ENCODE results near the gene OSBPL10. TPM values are rescaled to one million over a fixed set of nuclear protein-coding genes. Genes with fewer than 3 reads are reported as not detected.

OSBPL10 gene
- total and polyA plus RNA-seq, 2 of the 4 experiments (the other 2 are of a cell fraction): 9.5 to 10.1 TPM

GRCh38 chr3:32009101-32009500 lies 28.0 kb upstream of the OSBPL10 start:
- in situ Hi-C loops (cut with MboI; ENCODE audit: low sequenced_read_pairs): no loop called here
- H3K27me3 ChIP-seq (ENCODE audit: control insufficient read depth, insufficient read depth, low read length): no peaks in the 10 kb centered on the region; the same call in 1 of the 2 replicates
- no peak overlapping the region for H3K9ac ChIP-seq (ENCODE audit: low read depth, low read length)
- TF ChIP-seq RAD21 (IDR thresholded peaks at IDR 0.05; ENCODE audit: low read length) (no peak), NFE2L2 (IDR thresholded peaks at IDR 0.05; ENCODE audit: low read depth, low read length) (no peak), MXI1 (IDR thresholded peaks at IDR 0.05; ENCODE audit: borderline replicate concordance, low read depth, low read length) (no peak), MAZ (IDR thresholded peaks at IDR 0.05; ENCODE audit: borderline replicate concordance, low read depth, low read length) (no peak), CTCF (conservative IDR thresholded peaks at IDR 0.05; ENCODE audit: low read depth, low read length) (no peak), CHD1 (IDR thresholded peaks at IDR 0.05; ENCODE audit: low read depth, low read length) (no peak), SMC3 (IDR thresholded peaks at IDR 0.05; ENCODE audit: low read depth, low read length) (no peak), RFX5 (IDR thresholded peaks at IDR 0.05; ENCODE audit: low read depth, low read length) (no peak), BHLHE40 (IDR thresholded peaks at IDR 0.05; ENCODE audit: low read depth, low read length) (no peak), MAFK (IDR thresholded peaks at IDR 0.05; ENCODE audit: low read depth, low read length) (no peak), CEBPB (IDR thresholded peaks at IDR 0.05; ENCODE audit: low read depth, low read length) (no peak), ELK1 (IDR thresholded peaks at IDR 0.05; ENCODE audit: borderline replicate concordance, low read depth, low read length) (no peak), FOS (IDR thresholded peaks at IDR 0.05; ENCODE audit: low read depth, low read length) (no peak), POLR2A (IDR thresholded peaks at IDR 0.05; ENCODE audit: low read depth, low read length) (no peak), RCOR1 (IDR thresholded peaks at IDR 0.05; ENCODE audit: insufficient replicate concordance, low read length) (no peak)
- TF ChIP-seq, protein P1, sequence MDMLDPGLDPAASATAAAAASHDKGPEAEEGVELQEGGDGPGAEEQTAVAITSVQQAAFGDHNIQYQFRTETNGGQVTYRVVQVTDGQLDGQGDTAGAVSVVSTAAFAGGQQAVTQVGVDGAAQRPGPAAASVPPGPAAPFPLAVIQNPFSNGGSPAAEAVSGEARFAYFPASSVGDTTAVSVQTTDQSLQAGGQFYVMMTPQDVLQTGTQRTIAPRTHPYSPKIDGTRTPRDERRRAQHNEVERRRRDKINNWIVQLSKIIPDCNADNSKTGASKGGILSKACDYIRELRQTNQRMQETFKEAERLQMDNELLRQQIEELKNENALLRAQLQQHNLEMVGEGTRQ (IDR thresholded peaks at IDR 0.05; ENCODE audit: low read depth, low read length): no peak
- no peak overlapping the region for H2BK120ac ChIP-seq (ENCODE audit: low read depth, low read length)
- no peak overlapping the region for H3K18ac ChIP-seq (ENCODE audit: low read depth, low read length)
- intact Hi-C loops (cut with micrococcal nuclease): no loop called here
- no peak for ATAC-seq (ENCODE audit: low read depth)
- H3K9me1 ChIP-seq (ENCODE audit: insufficient read depth, low read length): no peaks in the 10 kb centered on the region
- H2BK20ac ChIP-seq (ENCODE audit: low read depth, low read length): no peak overlapping the region
- no peak overlapping the region for H4K91ac ChIP-seq (ENCODE audit: insufficient read depth, low read depth, low read length)
- POLR2A ChIA-PET (ENCODE audit: unreplicated experiment): no interaction called here
- no CpG with 5 or more reads among the region's 2 CpGs for WGBS, 2 experiments (ENCODE audit: extremely low coverage in 2 of 2, insufficient read length in 1 of 2)
- DNase-seq: no peak
- no peak overlapping the region for H2AK9ac ChIP-seq (replicated peaks; ENCODE audit: low read depth, low read length, poor library complexity)
- no peak overlapping the region for H3K4ac ChIP-seq (ENCODE audit: low read depth, low read length)
- no peak overlapping the region for H3K27ac ChIP-seq (ENCODE audit: insufficient read depth, low read length)
- H3K14ac ChIP-seq (replicated peaks; ENCODE audit: low read depth, low read length): no peak overlapping the region
- no peak overlapping the region for H2BK5ac ChIP-seq (ENCODE audit: low read depth, low read length, poor library complexity, severe bottlenecking)
- H3K23ac ChIP-seq (ENCODE audit: low read depth, low read length): no peak overlapping the region
- no peaks in the 10 kb centered on the region for H3K9me3 ChIP-seq (ENCODE audit: control insufficient read depth, insufficient read depth, low read length)
- no peak overlapping the region for H2AFZ ChIP-seq (replicated peaks; ENCODE audit: low read length, poor library complexity)
- no peak overlapping the region for H3K56ac ChIP-seq (ENCODE audit: extremely low read depth, insufficient read depth, low read length)
- no peak overlapping the region for H3K4me2 ChIP-seq (ENCODE audit: low read depth, low read length)
- dilution Hi-C loops (cut with HindIII; ENCODE audit: low sequenced_read_pairs, unreplicated experiment): no loop called here
- no peaks in the 10 kb centered on the region for H3K4me1 ChIP-seq (ENCODE audit: control insufficient read depth, insufficient read depth, low read length)
- BruUV-seq (replicated peaks): no TSS peak
- H3K36me3 ChIP-seq (ENCODE audit: control insufficient read depth, insufficient read depth, low read length): no peaks in the 10 kb centered on the region
- H4K8ac ChIP-seq (ENCODE audit: low read depth in 2 of 2, low read length in 2 of 2): no peak overlapping the region
- H4K20me1 ChIP-seq (ENCODE audit: insufficient read depth, low read length): no peaks in the 10 kb centered on the region
- no peak overlapping the region for H4K5ac ChIP-seq (ENCODE audit: low read depth, low read length)
- no peak overlapping the region for H2AK5ac ChIP-seq (ENCODE audit: low read depth, low read length)
- H3K79me1 ChIP-seq (ENCODE audit: low read depth in 1 of 2, low read length in 2 of 2): no peaks in the 10 kb centered on the region
- CTCF ChIA-PET: no interaction called here
- H3K4me3 ChIP-seq (ENCODE audit: insufficient read depth, low read depth, low read length): no peak overlapping the region
- no peak overlapping the region for H2BK15ac ChIP-seq (ENCODE audit: low read depth, low read length)
